Mesodermal cell (in vitro differentiated cells): Measurements from ENCODE around the gene MYO19.
"Not testable (repeated sequence)": the region's sequence is repeated elsewhere in the genome, so short reads cannot be mapped to it uniquely, and the experiment has no call there.

Experiments used
- H3K27ac ChIP-seq: 2 replicates; pipeline ENCODE4 v1.7.0; 2013; ENCODE audit warnings: mild to moderate bottlenecking, low read depth, low read length, moderate library complexity; ENCODE audit not compliant: severe bottlenecking
- H3K36me3 ChIP-seq: 2 replicates; pipeline ENCODE4 v1.7.1; 2013; ENCODE audit warnings: mild to moderate bottlenecking, low read length, moderate library complexity; ENCODE audit not compliant: control insufficient read depth, insufficient read depth
- H3K4me1 ChIP-seq: one replicate; pipeline ENCODE4 v1.7.1; 2013; ENCODE audit warnings: mild to moderate bottlenecking, low read length; ENCODE audit not compliant: insufficient read depth, control insufficient read depth, poor library complexity, severe bottlenecking
- H3K4me3 ChIP-seq: 2 replicates; pipeline ENCODE4 v1.7.0; 2013; ENCODE audit warnings: low read length, control low read depth, mild to moderate bottlenecking; ENCODE audit not compliant: insufficient read depth, poor library complexity, severe bottlenecking; ENCODE audit errors: extremely low read depth
- H3K9me3 ChIP-seq: 2 replicates; pipeline ENCODE4 v1.7.1; 2013; ENCODE audit warnings: mild to moderate bottlenecking, low read length, moderate library complexity; ENCODE audit not compliant: control insufficient read depth
- WGBS, 2 experiments: methylation state at CpG; one replicate each; pipeline ENCODE4 v1.1.5; 2013; ENCODE audit warnings: missing lambda C conversion rate in 2 of 2; ENCODE audit not compliant: insufficient coverage in 2 of 2; 5-methylcytosine and 5-hydroxymethylcytosine counted together

The MYO19 gene

GRCh38 chr17:36460265-36460937 is 74.3 kb downstream of the MYO19 start:
- 68 to 71% methylated on average over 3 of the region's 5 CpGs for WGBS, 2 experiments
- Histone ChIP-seq H3K27ac (no peak overlapping the region), H3K9me3 (no peaks in the 10 kb centered on the region), H3K36me3 (no peaks in the 10 kb centered on the region), H3K4me3 (no peak overlapping the region), H3K4me1 (no peaks in the 10 kb centered on the region)

- Histone ChIP-seq H3K4me3 (no peak overlapping the region), H3K36me3 (no peaks in the 10 kb centered on the region), H3K27ac (no peak overlapping the region), H3K4me1 (no peaks in the 10 kb centered on the region), H3K9me3 (no peaks in the 10 kb centered on the region)
- WGBS, 2 experiments = 79 to 84% methylated on average over 4 to 6 of the region's 7 CpGs
Observed at GRCh38 chr17:36459601-36460000, 75.1 kb downstream of the MYO19 start.

- no peaks in the 10 kb centered on the region for H3K36me3 ChIP-seq
- H3K9me3 ChIP-seq = no peaks in the 10 kb centered on the region
- no peak overlapping the region for H3K4me3 ChIP-seq
- H3K4me1 ChIP-seq = no peaks in the 10 kb centered on the region
- WGBS, 2 experiments = 82 to 91% methylated on average over 4 to 5 of the region's 5 CpGs
- no peak overlapping the region for H3K27ac ChIP-seq
Observed at GRCh38 chr17:36459045-36459444, 75.6 kb downstream of the MYO19 start.

GRCh38 chr17:36457701-36458100 is 77.0 kb downstream of the MYO19 start:
- H3K27ac ChIP-seq, H3K4me1 ChIP-seq, H3K9me3 ChIP-seq, H3K4me3 ChIP-seq, H3K36me3 ChIP-seq: not testable (repeated sequence)
- WGBS, 2 experiments = 90% methylated on average over 2 of the region's 9 CpGs; no CpG with 5 or more reads in 1 of the 2 experiments

- not testable (repeated sequence) for H3K9me3 ChIP-seq, H3K27ac ChIP-seq, H3K36me3 ChIP-seq, H3K4me3 ChIP-seq, H3K4me1 ChIP-seq
- WGBS, 2 experiments = 78 to 83% methylated on average over 6 to 7 of the region's 9 CpGs
Observed at GRCh38 chr17:36452888-36453287, 81.8 kb downstream of the MYO19 start.

- not testable (repeated sequence) for H3K27ac ChIP-seq, H3K4me1 ChIP-seq, H3K9me3 ChIP-seq, H3K36me3 ChIP-seq, H3K4me3 ChIP-seq
- 86% methylated on average over 1 of the region's 15 CpGs; no CpG with 5 or more reads in 1 of the 2 experiments for WGBS, 2 experiments
Observed at GRCh38 chr17:36449997-36450396, 84.7 kb downstream of the MYO19 start.
